Sigmoid colon (tissue), 7 donors: ENCODE data around the gene NRP2. TPM values are rescaled to one million over a fixed set of nuclear protein-coding genes. Genes with fewer than 3 reads are reported as not detected.

Experiments used
- DNase-seq: peaks from one replicate; pipeline ENCODE4 v3.0.0-alpha.2; 2019
- H3K27ac ChIP-seq, 4 donors: fragments of 200-600 bp; sonication (generic); one replicate each; pipeline ENCODE4 v1.5.1; 2016 to 2019; ENCODE audit warnings: mild to moderate bottlenecking in 1 of 4
- H3K27me3 ChIP-seq, 3 donors: fragments of 200-600 bp; sonication (generic); one replicate each; pipeline ENCODE4 v1.5.1; 2019; ENCODE audit warnings: mild to moderate bottlenecking in 1 of 3
- H3K36me3 ChIP-seq, 4 donors: fragments of 200-600 bp; sonication (generic); one replicate each; pipeline ENCODE4 v1.5.1; 2016 to 2019
- H3K4me1 ChIP-seq, 4 donors: fragments of 200-600 bp; sonication (generic); one replicate each; pipeline ENCODE4 v1.5.1; 2017 to 2019
- H3K4me3 ChIP-seq, 4 donors: fragments of 200-600 bp; sonication (generic); one replicate each; pipeline ENCODE4 v1.5.1; 2017 to 2019; ENCODE audit warnings: mild to moderate bottlenecking in 2 of 4, moderate library complexity in 1 of 4
- H3K9me3 ChIP-seq, 4 donors: fragments of 200-600 bp in 3 of 4; sonication (generic) in 3 of 4; one replicate each; pipeline versions ENCODE4 v1.5.1 to v1.6.1; 2013 to 2019
- EP300 ChIP-seq, 4 donors: sonication (generic); formaldehyde crosslinking; IDR thresholded peaks; one replicate each; pipeline ENCODE4 v1.6.1; 2017; ENCODE audit warnings: antibody characterized with exemption in 4 of 4
- POLR2A ChIP-seq, 2 donors: fragments of 450-650 bp; IDR thresholded peaks; one replicate each; pipeline ENCODE4 v1.6.1; 2016; ENCODE audit warnings: antibody characterized with exemption in 2 of 2, mild to moderate bottlenecking in 2 of 2, moderate library complexity in 2 of 2
- POLR2AphosphoS5 ChIP-seq, 4 donors: sonication (generic); formaldehyde crosslinking; IDR thresholded peaks; one replicate each; pipeline ENCODE4 v1.6.1; 2017; ENCODE audit warnings: antibody characterized with exemption in 4 of 4
- WGBS, 2 donors: extraction: QIAGEN DNeasy Blood & Tissue Kit; methylation state at CpG; one replicate each; pipeline ENCODE4 v1.1.7; 2013; 5-methylcytosine and 5-hydroxymethylcytosine counted together
- intact Hi-C: fragments of 100-400 bp; cut with DNase I; formaldehyde crosslinking; loops from one replicate; pipeline ENCODE4 v1.15.1; 2023
- polyA plus RNA-seq, 3 donors: library from polyadenylated mRNA; stranded (reverse); fragments of 200-250 nt; gene quantifications; one replicate each; pipeline ENCODE4 v1.2.3, GENCODE V29; 2013
- total RNA-seq, 4 donors: library from RNA; depleted of rRNA; stranded (reverse); fragments of >200 nt; gene quantifications; one replicate each; pipeline ENCODE4 v1.1.0, GENCODE V29; 2016
- TF ChIP-seq, protein P1 (sequence below), 4 experiments: fragments of 450-650 bp in 3 of 4; fragments of 200-600 bp in 1 of 4; IDR thresholded peaks; one replicate each; pipeline ENCODE4 v1.5.1; 2016 to 2019; ENCODE audit warnings: antibody characterized with exemption in 4 of 4, mild to moderate bottlenecking in 3 of 4, moderate library complexity in 2 of 4
- donor health status: healthy with polysubstance abuse.
- donor health status: Bipolar disorder and iron deficiency.
- donor health status: healthy.

The NRP2 gene
- total and polyA plus RNA-seq, 7 donors: 2.5 to 348 (median 207) TPM

DNA sequence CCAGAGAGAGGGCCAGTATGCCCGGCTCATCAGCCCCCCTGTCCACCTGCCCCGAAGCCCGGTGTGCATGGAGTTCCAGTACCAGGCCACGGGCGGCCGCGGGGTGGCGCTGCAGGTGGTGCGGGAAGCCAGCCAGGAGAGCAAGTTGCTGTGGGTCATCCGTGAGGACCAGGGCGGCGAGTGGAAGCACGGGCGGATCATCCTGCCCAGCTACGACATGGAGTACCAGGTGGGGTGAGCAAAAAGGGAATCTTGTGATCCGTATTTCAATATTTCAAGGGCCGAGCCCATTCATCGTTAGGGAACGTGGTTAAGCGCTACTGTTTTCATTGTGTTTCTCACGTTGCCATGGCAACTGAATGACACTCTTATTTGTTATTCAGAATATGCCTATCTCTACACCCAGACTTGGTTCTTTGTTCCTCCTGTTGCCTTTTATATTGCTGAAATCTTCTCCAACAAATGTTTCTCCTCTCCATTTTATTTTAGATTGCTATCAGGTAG lies 81.5 kb downstream of the NRP2 start:
- peak; percentile 89 for DNase-seq
- H3K36me3 ChIP-seq: peaks cover 13 to 79% (median 27%) of the 10 kb centered on the region in 4 donors
- no peaks in the 10 kb centered on the region for H3K27me3 ChIP-seq
- H3K4me1 ChIP-seq: peaks cover 0 to 98% (median 87%) of the 10 kb centered on the region in 4 donors
- no peak overlapping the region for H3K4me3 ChIP-seq
- peak; percentile 43 to 81 (median 76) for TF ChIP-seq POLR2AphosphoS5 (IDR thresholded peaks at IDR 0.05)
- TF ChIP-seq EP300 (IDR thresholded peaks at IDR 0.05): peak in 1 of 4 donors; percentile 75
- TF ChIP-seq, protein P1, sequence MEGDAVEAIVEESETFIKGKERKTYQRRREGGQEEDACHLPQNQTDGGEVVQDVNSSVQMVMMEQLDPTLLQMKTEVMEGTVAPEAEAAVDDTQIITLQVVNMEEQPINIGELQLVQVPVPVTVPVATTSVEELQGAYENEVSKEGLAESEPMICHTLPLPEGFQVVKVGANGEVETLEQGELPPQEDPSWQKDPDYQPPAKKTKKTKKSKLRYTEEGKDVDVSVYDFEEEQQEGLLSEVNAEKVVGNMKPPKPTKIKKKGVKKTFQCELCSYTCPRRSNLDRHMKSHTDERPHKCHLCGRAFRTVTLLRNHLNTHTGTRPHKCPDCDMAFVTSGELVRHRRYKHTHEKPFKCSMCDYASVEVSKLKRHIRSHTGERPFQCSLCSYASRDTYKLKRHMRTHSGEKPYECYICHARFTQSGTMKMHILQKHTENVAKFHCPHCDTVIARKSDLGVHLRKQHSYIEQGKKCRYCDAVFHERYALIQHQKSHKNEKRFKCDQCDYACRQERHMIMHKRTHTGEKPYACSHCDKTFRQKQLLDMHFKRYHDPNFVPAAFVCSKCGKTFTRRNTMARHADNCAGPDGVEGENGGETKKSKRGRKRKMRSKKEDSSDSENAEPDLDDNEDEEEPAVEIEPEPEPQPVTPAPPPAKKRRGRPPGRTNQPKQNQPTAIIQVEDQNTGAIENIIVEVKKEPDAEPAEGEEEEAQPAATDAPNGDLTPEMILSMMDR (IDR thresholded peaks at IDR 0.05): peak; percentile 57 to 82 (median 69)
- no peak for TF ChIP-seq POLR2A (IDR thresholded peaks at IDR 0.05)
- peak overlapping the region; percentile 86 to 99 (median 94) for H3K27ac ChIP-seq
- 12 to 26% methylated on average over 21 of the region's 21 CpGs for WGBS, 2 donors
- no peaks in the 10 kb centered on the region for H3K9me3 ChIP-seq
- intact Hi-C loops: no loop called here

DNA sequence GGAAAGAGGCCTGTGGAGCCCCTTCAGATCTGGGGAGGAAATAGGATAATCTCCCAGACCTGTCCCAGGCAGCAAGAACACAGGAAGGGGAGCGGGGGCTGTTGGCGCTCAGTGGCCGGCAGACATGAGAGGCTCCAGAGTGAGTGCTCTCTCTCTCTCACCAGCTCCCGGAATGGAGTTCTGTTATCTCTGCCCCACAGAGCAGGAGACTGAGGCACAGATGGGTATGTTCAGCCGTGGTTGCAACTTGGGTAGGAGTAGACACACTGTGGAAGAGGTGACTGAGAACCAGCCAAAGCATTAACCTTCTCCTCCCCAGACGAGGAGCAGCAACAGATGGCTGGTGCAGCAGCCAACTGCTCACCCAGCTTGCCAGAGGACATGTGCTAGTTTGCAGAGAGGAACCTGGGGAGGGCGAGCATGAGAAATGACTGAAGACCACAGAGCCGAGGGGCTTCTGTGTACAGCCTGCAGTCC lies 82.0 kb downstream of the NRP2 start:
- TF ChIP-seq, protein P1 (IDR thresholded peaks at IDR 0.05): no peak
- TF ChIP-seq POLR2AphosphoS5 (IDR thresholded peaks at IDR 0.05): no peak
- no peak for TF ChIP-seq EP300 (IDR thresholded peaks at IDR 0.05)
- no peak for TF ChIP-seq POLR2A (IDR thresholded peaks at IDR 0.05)
- peaks cover 13 to 79% (median 25%) of the 10 kb centered on the region in 4 donors for H3K36me3 ChIP-seq
- H3K27me3 ChIP-seq: no peaks in the 10 kb centered on the region
- WGBS, 2 donors: 55 to 61% methylated on average over 8 of the region's 8 CpGs
- DNase-seq: peak; percentile 66
- no peak overlapping the region for H3K4me3 ChIP-seq
- intact Hi-C loops: no loop called here
- no peaks in the 10 kb centered on the region for H3K9me3 ChIP-seq
- H3K4me1 ChIP-seq: peaks cover 0 to 98% (median 87%) of the 10 kb centered on the region in 4 donors
- H3K27ac ChIP-seq: peak overlapping the region; percentile 86 to 99 (median 94)

DNA sequence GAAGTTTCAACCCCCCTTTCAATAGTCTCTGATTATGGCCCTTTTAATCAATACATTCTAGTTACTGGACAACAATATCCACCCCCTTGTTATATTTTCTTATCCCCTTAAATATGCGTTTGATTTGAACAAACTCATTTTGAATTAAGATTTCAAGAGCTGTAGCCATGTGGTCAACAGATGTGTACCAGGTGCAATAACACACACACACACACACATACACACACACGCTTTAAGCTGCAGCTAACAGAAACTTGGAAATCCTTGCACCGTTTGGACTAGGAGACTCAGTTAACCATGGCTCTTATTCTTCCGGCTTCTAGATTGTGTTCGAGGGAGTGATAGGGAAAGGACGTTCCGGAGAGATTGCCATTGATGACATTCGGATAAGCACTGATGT lies 82.8 kb downstream of the NRP2 start:
- DNase-seq: no peak
- TF ChIP-seq POLR2AphosphoS5 (IDR thresholded peaks at IDR 0.05): no peak
- no peak for TF ChIP-seq POLR2A (IDR thresholded peaks at IDR 0.05)
- TF ChIP-seq, protein P1 (IDR thresholded peaks at IDR 0.05): no peak
- no peak for TF ChIP-seq EP300 (IDR thresholded peaks at IDR 0.05)
- Histone ChIP-seq H3K9me3 (no peaks in the 10 kb centered on the region), H3K36me3 (peaks cover 11 to 73% (median 24%) of the 10 kb centered on the region in 4 donors), H3K4me3 (no peak overlapping the region), H3K4me1 (peaks cover 0 to 98% (median 87%) of the 10 kb centered on the region in 4 donors), H3K27ac (peak overlapping the region; percentile 86 to 99 (median 94)), H3K27me3 (no peaks in the 10 kb centered on the region)
- intact Hi-C loops: loop anchor here (5.0 kb wide), 1 partner anchor 162 kb away; no protein-coding TSS in a partner anchor
- WGBS, 2 donors: 90 to 93% methylated on average over 8 of the region's 8 CpGs

DNA sequence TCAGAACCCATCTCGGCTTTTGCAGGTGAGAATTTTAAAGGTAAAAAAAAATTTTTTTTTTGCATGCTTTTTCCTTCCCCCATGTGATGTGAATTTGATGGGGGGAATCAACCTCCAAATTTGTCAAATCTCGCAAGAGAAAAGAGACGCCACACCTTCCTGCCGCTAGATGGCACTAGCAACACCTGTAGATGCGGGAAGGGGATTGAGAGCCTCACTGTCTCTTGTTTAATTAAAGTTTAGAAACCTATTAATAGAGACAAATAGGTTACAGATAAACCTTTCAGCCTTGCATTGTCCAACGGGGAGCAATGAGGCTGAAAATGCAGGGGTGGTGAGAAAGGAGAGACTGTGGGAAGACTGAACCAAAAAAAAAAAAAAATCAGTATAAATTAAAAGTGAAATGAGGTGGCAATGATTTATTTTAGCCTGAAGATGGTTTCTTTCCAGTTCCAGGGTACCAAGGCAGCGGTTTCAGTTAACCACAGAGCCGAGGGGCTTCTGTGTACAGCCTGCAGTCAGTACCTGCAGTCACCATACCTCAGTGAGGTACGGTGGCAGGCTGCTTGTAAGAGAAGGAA lies 84.6 kb downstream of the NRP2 start:
- Histone ChIP-seq H3K36me3 (peaks cover 8 to 59% (median 22%) of the 10 kb centered on the region in 4 donors), H3K4me3 (no peak overlapping the region), H3K27ac (peak overlapping the region; percentile 86 to 99 (median 94)), H3K27me3 (no peaks in the 10 kb centered on the region), H3K4me1 (peaks cover 0 to 98% (median 94%) of the 10 kb centered on the region in 4 donors), H3K9me3 (no peaks in the 10 kb centered on the region)
- WGBS, 2 donors: 12 to 13% methylated on average over 9 of the region's 9 CpGs
- peak; percentile 89 for DNase-seq
- TF ChIP-seq, protein P1 (IDR thresholded peaks at IDR 0.05): peak; percentile 82 to 92 (median 88)
- TF ChIP-seq EP300 (IDR thresholded peaks at IDR 0.05) (no peak), POLR2A (IDR thresholded peaks at IDR 0.05) (no peak), POLR2AphosphoS5 (IDR thresholded peaks at IDR 0.05) (peak in 3 of 4 donors; percentile 18 to 27 (median 18))
- intact Hi-C loops: loop anchor here (1.0 to 5.0 kb wide), 3 partner anchors 80 to 160 kb away; no protein-coding TSS in a partner anchor
